Tibial nerve (tissue), 4 donors: ENCODE results near the gene VPREB3. TPM values are rescaled to one million over a fixed set of nuclear protein-coding genes. Genes with fewer than 3 reads are reported as not detected.
A peak's percentile ranks its signal among the peaks of the same experiment; 100 is the strongest.

ENCODE experiments used
- DNase-seq, 2 donors: peaks; one replicate each; pipeline ENCODE4 v3.0.0-alpha.2; 2019; ENCODE audit warnings: low spot score in 2 of 2
- H3K27ac ChIP-seq, 4 donors: fragments of 200-600 bp; sonication (generic) in 3 of 4; one replicate each; pipeline ENCODE4 v1.5.1; 2017 to 2019; ENCODE audit warnings: mild to moderate bottlenecking in 1 of 4
- H3K27me3 ChIP-seq, 2 donors: fragments of 200-600 bp; sonication (generic) in 1 of 2; one replicate each; pipeline versions ENCODE4 v1.5.1 to v1.6.0; 2017 to 2019
- H3K36me3 ChIP-seq, 3 donors: fragments of 200-600 bp; sonication (generic); one replicate each; pipeline ENCODE4 v1.5.1; 2018 to 2019
- H3K4me1 ChIP-seq, 4 donors: fragments of 200-600 bp; sonication (generic) in 3 of 4; one replicate each; pipeline ENCODE4 v1.5.1; 2017 to 2019
- H3K4me3 ChIP-seq, 4 donors: fragments of 200-600 bp; sonication (generic) in 3 of 4; one replicate each; pipeline ENCODE4 v1.5.1; 2017 to 2019; ENCODE audit warnings: mild to moderate bottlenecking in 1 of 4, moderate library complexity in 1 of 4
- H3K9me3 ChIP-seq, 4 donors: fragments of 200-600 bp; sonication (generic) in 3 of 4; one replicate each; pipeline ENCODE4 v1.5.1; 2017 to 2019
- EP300 ChIP-seq, 2 donors: sonication (generic); formaldehyde crosslinking; IDR thresholded peaks; one replicate each; pipeline ENCODE4 v1.6.1; 2017; ENCODE audit warnings: antibody characterized with exemption in 2 of 2, mild to moderate bottlenecking in 1 of 2
- POLR2A ChIP-seq, 2 donors: fragments of 450-650 bp; IDR thresholded peaks; one replicate each; pipeline ENCODE4 v1.6.1; 2017; ENCODE audit warnings: antibody characterized with exemption in 2 of 2, mild to moderate bottlenecking in 2 of 2, moderate library complexity in 2 of 2
- WGBS, 2 donors: methylation state at CpG; one replicate each; pipeline ENCODE4 v1.1.5; 2018; 5-methylcytosine and 5-hydroxymethylcytosine counted together
- total RNA-seq, 4 donors: library from RNA; depleted of rRNA; stranded (reverse); fragments of >200 nt; gene quantifications; one replicate each; pipeline ENCODE4 v1.1.0, GENCODE V29; 2016
- TF ChIP-seq, protein P1 (sequence below), 5 experiments: fragments of 200-600 bp in 3 of 5; fragments of 450-650 bp in 2 of 5; sonication (generic) in 3 of 5; IDR thresholded peaks; one replicate each; pipeline ENCODE4 v1.5.1; 2016 to 2019; ENCODE audit warnings: antibody characterized with exemption in 5 of 5, mild to moderate bottlenecking in 3 of 5, moderate library complexity in 2 of 5

The VPREB3 gene
- total RNA-seq, 4 donors from 2014 or later, result not detected

GRCh38 chr22:23782703-23783102 lies 28.5 kb upstream of the VPREB3 start:
- Histone ChIP-seq H3K4me3 (no peak overlapping the region), H3K9me3 (no peaks in the 10 kb centered on the region), H3K27ac (no peak overlapping the region), H3K4me1 (peaks cover 0 to 28% (median 15%) of the 10 kb centered on the region in 4 donors), H3K27me3 (no peaks in the 10 kb centered on the region), H3K36me3 (peaks cover 0 to 5% (median 0%) of the 10 kb centered on the region in 3 donors)
- no peak for DNase-seq
- TF ChIP-seq POLR2A (IDR thresholded peaks at IDR 0.05) (no peak), EP300 (IDR thresholded peaks at IDR 0.05) (no peak)
- TF ChIP-seq, protein P1, sequence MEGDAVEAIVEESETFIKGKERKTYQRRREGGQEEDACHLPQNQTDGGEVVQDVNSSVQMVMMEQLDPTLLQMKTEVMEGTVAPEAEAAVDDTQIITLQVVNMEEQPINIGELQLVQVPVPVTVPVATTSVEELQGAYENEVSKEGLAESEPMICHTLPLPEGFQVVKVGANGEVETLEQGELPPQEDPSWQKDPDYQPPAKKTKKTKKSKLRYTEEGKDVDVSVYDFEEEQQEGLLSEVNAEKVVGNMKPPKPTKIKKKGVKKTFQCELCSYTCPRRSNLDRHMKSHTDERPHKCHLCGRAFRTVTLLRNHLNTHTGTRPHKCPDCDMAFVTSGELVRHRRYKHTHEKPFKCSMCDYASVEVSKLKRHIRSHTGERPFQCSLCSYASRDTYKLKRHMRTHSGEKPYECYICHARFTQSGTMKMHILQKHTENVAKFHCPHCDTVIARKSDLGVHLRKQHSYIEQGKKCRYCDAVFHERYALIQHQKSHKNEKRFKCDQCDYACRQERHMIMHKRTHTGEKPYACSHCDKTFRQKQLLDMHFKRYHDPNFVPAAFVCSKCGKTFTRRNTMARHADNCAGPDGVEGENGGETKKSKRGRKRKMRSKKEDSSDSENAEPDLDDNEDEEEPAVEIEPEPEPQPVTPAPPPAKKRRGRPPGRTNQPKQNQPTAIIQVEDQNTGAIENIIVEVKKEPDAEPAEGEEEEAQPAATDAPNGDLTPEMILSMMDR (IDR thresholded peaks at IDR 0.05), result no peak
- WGBS, 2 donors, result 88 to 91% methylated on average over 1 of the region's 1 CpG

DNA sequence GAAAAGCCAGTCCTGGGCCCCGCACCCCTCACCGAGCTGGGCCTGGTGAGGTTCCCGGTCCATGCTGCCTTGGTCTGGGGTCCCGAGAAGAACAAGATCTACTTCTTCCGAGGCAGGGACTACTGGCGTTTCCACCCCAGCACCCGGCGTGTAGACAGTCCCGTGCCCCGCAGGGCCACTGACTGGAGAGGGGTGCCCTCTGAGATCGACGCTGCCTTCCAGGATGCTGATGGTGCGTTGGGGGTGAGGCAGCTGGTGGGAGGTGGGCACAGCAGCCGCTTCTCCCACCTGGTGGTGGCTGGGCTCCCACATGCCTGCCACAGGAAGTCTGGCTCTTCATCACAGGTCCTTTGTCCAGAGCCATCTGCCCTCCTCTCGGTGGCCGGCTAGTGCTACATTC lies 28.0 kb upstream of the VPREB3 start:
- Histone ChIP-seq H3K9me3 (no peaks in the 10 kb centered on the region), H3K4me3 (no peak overlapping the region), H3K4me1 (peaks cover 0 to 27% (median 14%) of the 10 kb centered on the region in 4 donors), H3K27ac (peak overlapping the region in 1 of 4 donors; percentile 56), H3K36me3 (peaks cover 0 to 5% (median 0%) of the 10 kb centered on the region in 3 donors), H3K27me3 (no peaks in the 10 kb centered on the region)
- DNase-seq, result no peak
- TF ChIP-seq POLR2A (IDR thresholded peaks at IDR 0.05) (no peak), EP300 (IDR thresholded peaks at IDR 0.05) (no peak)
- TF ChIP-seq, protein P1 (IDR thresholded peaks at IDR 0.05), result no peak
- WGBS, 2 donors, result 88 to 94% methylated on average over 12 to 13 of the region's 16 CpGs

DNA sequence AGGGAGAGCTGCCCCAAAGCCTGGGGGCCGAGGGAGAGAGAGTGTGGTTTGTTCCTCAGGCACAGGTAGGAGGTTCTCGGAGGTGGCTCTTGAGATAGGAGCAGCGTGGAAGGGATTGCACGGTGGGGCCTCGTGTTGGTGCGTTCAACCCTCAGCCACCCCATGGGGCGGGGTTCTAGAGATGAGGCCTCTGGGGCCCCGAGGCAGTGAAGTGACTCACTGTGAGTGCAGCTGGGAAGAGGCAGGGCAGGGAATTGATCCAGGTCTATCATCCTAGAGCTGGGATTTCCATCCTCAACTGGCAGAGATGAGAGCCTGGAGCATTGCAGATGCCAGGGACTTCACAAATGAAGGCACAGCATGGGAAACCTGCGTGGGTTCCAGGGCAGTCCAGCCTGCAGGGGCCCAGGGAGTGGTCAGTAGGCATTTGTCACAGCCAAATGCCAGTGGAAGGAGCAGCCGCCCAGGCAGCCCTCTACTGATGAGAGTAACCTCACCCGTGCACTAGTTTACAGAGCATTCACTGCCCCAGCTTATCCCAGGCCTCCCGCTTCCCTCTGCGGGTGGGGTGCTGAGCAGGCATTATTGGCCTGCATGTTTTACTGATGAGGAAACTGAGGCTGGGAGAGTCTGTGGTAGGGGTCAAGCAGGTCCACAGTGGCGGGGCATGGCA lies 27.4 kb upstream of the VPREB3 start:
- Histone ChIP-seq H3K4me3 (no peak overlapping the region), H3K27me3 (no peaks in the 10 kb centered on the region), H3K4me1 (peaks cover 0 to 26% (median 14%) of the 10 kb centered on the region in 4 donors), H3K27ac (peak overlapping the region in 2 of 4 donors; percentile 56 to 63), H3K9me3 (no peaks in the 10 kb centered on the region), H3K36me3 (peaks cover 0 to 5% (median 0%) of the 10 kb centered on the region in 3 donors)
- 61 to 64% methylated on average over 11 to 14 of the region's 14 CpGs for WGBS, 2 donors
- no peak for DNase-seq
- TF ChIP-seq EP300 (IDR thresholded peaks at IDR 0.05), result no peak
- TF ChIP-seq, protein P1 (IDR thresholded peaks at IDR 0.05), result no peak
- no peak for TF ChIP-seq POLR2A (IDR thresholded peaks at IDR 0.05)

DNA sequence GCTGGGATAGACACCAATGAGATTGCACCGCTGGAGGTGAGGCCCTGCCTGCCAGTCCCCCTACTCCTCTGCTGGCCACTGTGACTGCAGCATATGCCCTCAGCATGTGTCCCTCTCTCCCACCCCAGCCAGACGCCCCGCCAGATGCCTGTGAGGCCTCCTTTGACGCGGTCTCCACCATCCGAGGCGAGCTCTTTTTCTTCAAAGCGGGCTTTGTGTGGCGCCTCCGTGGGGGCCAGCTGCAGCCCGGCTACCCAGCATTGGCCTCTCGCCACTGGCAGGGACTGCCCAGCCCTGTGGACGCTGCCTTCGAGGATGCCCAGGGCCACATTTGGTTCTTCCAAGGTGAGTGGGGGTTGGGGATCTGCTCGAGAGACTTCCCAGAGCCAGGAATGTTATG lies 26.8 kb upstream of the VPREB3 start:
- DNase-seq, result no peak
- Histone ChIP-seq H3K36me3 (peaks cover 0 to 5% (median 0%) of the 10 kb centered on the region in 3 donors), H3K9me3 (no peaks in the 10 kb centered on the region), H3K27me3 (no peaks in the 10 kb centered on the region), H3K4me3 (no peak overlapping the region), H3K27ac (peak overlapping the region in 2 of 4 donors; percentile 56 to 63), H3K4me1 (peaks cover 0 to 24% (median 12%) of the 10 kb centered on the region in 4 donors)
- TF ChIP-seq, protein P1 (IDR thresholded peaks at IDR 0.05), result no peak
- TF ChIP-seq POLR2A (IDR thresholded peaks at IDR 0.05), result no peak
- TF ChIP-seq EP300 (IDR thresholded peaks at IDR 0.05), result no peak
- WGBS, 2 donors, result 23 to 42% methylated on average over 10 to 15 of the region's 15 CpGs

- no peak overlapping the region for H3K4me3 ChIP-seq
- H3K27me3 ChIP-seq, result no peaks in the 10 kb centered on the region
- WGBS, 2 donors, result 88 to 93% methylated on average over 15 to 20 of the region's 20 CpGs
- TF ChIP-seq EP300 (IDR thresholded peaks at IDR 0.05), result no peak
- TF ChIP-seq, protein P1 (IDR thresholded peaks at IDR 0.05), result no peak
- TF ChIP-seq POLR2A (IDR thresholded peaks at IDR 0.05), result no peak
- no peak for DNase-seq
- H3K27ac ChIP-seq, result peak overlapping the region in 1 of 4 donors; percentile 56
- peaks cover 0 to 5% (median 0%) of the 10 kb centered on the region in 3 donors for H3K36me3 ChIP-seq
- peaks cover 0 to 27% (median 11%) of the 10 kb centered on the region in 4 donors for H3K4me1 ChIP-seq
- no peaks in the 10 kb centered on the region for H3K9me3 ChIP-seq
Measured at GRCh38 chr22:23780146-23780748, 26.0 kb upstream of the VPREB3 start.
